DND-41 (cell line): Measurements from ENCODE around the gene KAZN.

Experiments
- ATAC-seq: fragments of 200-7000 bp; cut with Tn5 transposase; 3 replicates; pipeline ENCODE4 v1.9.1; 2021; ENCODE audit warnings: low read depth; ENCODE audit not compliant: insufficient read depth
- DNase-seq: peaks from one replicate; pipeline ENCODE4 v3.0.0-alpha.2; 2020
- H2AFZ ChIP-seq: 2 replicates; pipeline ENCODE4 v1.6.0; 2012; ENCODE audit warnings: low read depth, low read length
- H3K27ac ChIP-seq: 2 replicates; pipeline ENCODE4 v1.5.1; 2012; ENCODE audit warnings: low read length, inconsistent platforms
- H3K27me3 ChIP-seq: fragments of 200-600 bp; sonication (generic); 2 replicates; pipeline ENCODE4 v1.6.0; 2012; ENCODE audit warnings: low read length, mild to moderate bottlenecking, inconsistent platforms; ENCODE audit not compliant: insufficient read depth, poor library complexity
- H3K36me3 ChIP-seq: 2 replicates; pipeline ENCODE4 v1.5.1; 2012; ENCODE audit warnings: low read length, inconsistent platforms; ENCODE audit not compliant: insufficient read depth
- H3K4me1 ChIP-seq: 2 replicates; pipeline ENCODE4 v1.5.1; 2012; ENCODE audit warnings: mild to moderate bottlenecking, low read length; ENCODE audit not compliant: insufficient read depth
- H3K4me2 ChIP-seq: 2 replicates; pipeline ENCODE4 v1.6.0; 2012; ENCODE audit warnings: mild to moderate bottlenecking, moderate library complexity, low read length, inconsistent platforms; ENCODE audit not compliant: insufficient read depth
- H3K4me3 ChIP-seq, 2 experiments: fragments of 200-600 bp in 1 of 2; shearing (Covaris generic) in 1 of 2; 2 replicates each; pipeline ENCODE4 v1.5.1; 2012 to 2016; ENCODE audit warnings: inconsistent platforms in 2 of 2, low read length in 2 of 2, mild to moderate bottlenecking in 2 of 2, low read depth in 1 of 2, moderate library complexity in 1 of 2
- H3K79me2 ChIP-seq: 2 replicates; pipeline ENCODE4 v1.6.0; 2012; ENCODE audit warnings: low read length, inconsistent platforms; ENCODE audit not compliant: insufficient read depth
- H3K9ac ChIP-seq: 2 replicates; pipeline ENCODE4 v1.6.0; 2012; ENCODE audit warnings: low read depth, mild to moderate bottlenecking, inconsistent platforms, low read length, moderate library complexity
- H3K9me3 ChIP-seq: 2 replicates; pipeline ENCODE4 v1.5.1; 2012; ENCODE audit warnings: low read length, moderate library complexity, mild to moderate bottlenecking, inconsistent platforms; ENCODE audit not compliant: insufficient read depth, severe bottlenecking
- H4K20me1 ChIP-seq: 2 replicates; pipeline ENCODE4 v1.6.0; 2012; ENCODE audit warnings: low read length; ENCODE audit not compliant: insufficient read depth
- EZH2 ChIP-seq: IDR thresholded peaks from 3 replicates; pipeline ENCODE4 v1.6.1; 2012; ENCODE audit warnings: borderline replicate concordance, low read depth, mild to moderate bottlenecking, moderate library complexity, low read length, inconsistent platforms; ENCODE audit not compliant: severe bottlenecking
- TF ChIP-seq, protein P1 (sequence below): IDR thresholded peaks from 2 replicates; pipeline ENCODE4 v1.5.1; 2012; ENCODE audit warnings: borderline replicate concordance, low read length, moderate library complexity, mild to moderate bottlenecking; ENCODE audit not compliant: poor library complexity, severe bottlenecking; ENCODE audit errors: extremely low read depth

KAZN gene

DNA sequence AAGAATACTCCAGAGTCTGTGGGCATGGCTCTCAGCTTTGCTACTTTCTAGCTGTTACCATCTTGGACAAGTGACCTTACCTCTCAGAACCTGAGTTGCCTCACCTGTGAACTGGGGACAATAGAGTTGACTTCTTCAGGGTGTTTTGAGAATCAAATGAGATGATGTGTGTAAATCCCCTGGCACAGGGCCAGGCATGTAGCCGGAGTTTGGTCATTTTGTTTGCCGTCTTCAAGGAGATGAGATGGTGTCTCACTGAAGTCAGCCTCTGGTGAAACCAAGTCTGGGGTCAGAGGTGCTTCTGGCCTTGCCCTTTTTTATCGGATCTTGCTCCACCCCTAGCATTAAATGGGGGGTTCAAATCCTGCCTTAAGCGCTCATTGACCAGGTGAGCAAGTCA lies 405.9 kb downstream of the KAZN start:
- H3K9ac ChIP-seq, result no peak overlapping the region

DNA sequence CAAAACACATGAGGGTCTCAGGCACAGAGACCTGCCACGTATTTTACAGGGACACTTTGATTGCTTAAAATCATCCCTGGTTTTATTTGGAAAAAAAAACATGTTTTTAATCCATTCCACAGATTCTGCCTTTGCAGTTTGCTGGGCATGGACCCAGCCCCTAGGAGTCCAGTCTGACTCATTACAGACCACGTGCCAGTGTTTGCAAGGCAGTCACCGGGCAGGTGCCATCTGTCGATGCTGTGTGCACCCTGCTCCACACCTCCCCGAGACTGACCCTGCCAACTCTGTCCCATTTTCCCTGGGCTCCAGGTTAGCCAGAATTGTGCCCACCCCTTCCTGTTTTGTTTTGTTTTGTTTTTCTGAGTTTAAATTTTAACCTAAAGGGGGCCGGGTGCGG lies 406.6 kb downstream of the KAZN start:
- Histone ChIP-seq H3K79me2 (no peaks in the 10 kb centered on the region), H3K4me2 (no peak overlapping the region), H3K36me3 (no peaks in the 10 kb centered on the region), H3K27ac (no peak overlapping the region), H3K9me3 (no peaks in the 10 kb centered on the region), H3K9ac (no peak overlapping the region), H3K4me1 (no peaks in the 10 kb centered on the region), H4K20me1 (peaks cover 19% of the 10 kb centered on the region), H3K4me3 (no peak overlapping the region), H2AFZ (no peak overlapping the region), H3K27me3 (no peaks in the 10 kb centered on the region)
- DNase-seq (no peak), ATAC-seq (no peak)
- TF ChIP-seq, protein P1, sequence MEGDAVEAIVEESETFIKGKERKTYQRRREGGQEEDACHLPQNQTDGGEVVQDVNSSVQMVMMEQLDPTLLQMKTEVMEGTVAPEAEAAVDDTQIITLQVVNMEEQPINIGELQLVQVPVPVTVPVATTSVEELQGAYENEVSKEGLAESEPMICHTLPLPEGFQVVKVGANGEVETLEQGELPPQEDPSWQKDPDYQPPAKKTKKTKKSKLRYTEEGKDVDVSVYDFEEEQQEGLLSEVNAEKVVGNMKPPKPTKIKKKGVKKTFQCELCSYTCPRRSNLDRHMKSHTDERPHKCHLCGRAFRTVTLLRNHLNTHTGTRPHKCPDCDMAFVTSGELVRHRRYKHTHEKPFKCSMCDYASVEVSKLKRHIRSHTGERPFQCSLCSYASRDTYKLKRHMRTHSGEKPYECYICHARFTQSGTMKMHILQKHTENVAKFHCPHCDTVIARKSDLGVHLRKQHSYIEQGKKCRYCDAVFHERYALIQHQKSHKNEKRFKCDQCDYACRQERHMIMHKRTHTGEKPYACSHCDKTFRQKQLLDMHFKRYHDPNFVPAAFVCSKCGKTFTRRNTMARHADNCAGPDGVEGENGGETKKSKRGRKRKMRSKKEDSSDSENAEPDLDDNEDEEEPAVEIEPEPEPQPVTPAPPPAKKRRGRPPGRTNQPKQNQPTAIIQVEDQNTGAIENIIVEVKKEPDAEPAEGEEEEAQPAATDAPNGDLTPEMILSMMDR, result no peak
- TF ChIP-seq EZH2, result no peak

More for the DNA sequence above, 405.9 kb downstream of the KAZN start:
- Histone ChIP-seq H3K27ac (no peak overlapping the region), H3K9me3 (no peaks in the 10 kb centered on the region), H3K36me3 (no peaks in the 10 kb centered on the region), H2AFZ (no peak overlapping the region), H3K27me3 (no peaks in the 10 kb centered on the region), H3K4me3 (no peak overlapping the region), H3K79me2 (no peaks in the 10 kb centered on the region), H3K4me2 (no peak overlapping the region), H3K4me1 (no peaks in the 10 kb centered on the region), H4K20me1 (peaks cover 22% of the 10 kb centered on the region)
- DNase-seq, result no peak
- TF ChIP-seq, protein P1, result no peak
- TF ChIP-seq EZH2, result no peak
- no peak for ATAC-seq

DNA sequence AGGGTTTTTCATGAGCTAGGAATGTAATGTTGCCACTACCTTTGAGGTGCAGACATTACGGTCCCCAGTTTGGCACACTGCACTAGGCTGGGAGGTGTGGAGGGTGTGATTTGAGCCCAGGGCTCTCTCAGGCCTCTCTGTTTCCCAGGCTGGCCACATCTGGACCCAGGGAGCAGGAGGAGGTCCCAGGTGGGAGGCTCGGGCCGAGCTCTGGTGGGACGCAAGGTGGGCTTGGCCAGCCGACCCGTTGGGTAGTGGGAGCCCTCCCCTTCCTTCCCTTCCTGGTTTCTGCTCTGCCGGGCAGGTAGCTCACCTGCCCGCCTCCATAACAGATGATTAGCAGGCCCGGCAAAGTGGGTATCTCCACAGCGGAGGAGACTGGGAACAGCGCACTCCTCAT lies 408.9 kb downstream of the KAZN start:
- no peak for TF ChIP-seq EZH2
- TF ChIP-seq, protein P1, result no peak
- Histone ChIP-seq H3K4me3 (no peak overlapping the region), H3K27me3 (no peaks in the 10 kb centered on the region), H3K4me1 (no peaks in the 10 kb centered on the region), H2AFZ (no peak overlapping the region), H3K79me2 (no peaks in the 10 kb centered on the region), H4K20me1 (peaks cover 18% of the 10 kb centered on the region), H3K4me2 (no peak overlapping the region), H3K36me3 (no peaks in the 10 kb centered on the region), H3K9ac (no peak overlapping the region), H3K9me3 (no peaks in the 10 kb centered on the region), H3K27ac (no peak overlapping the region)
- no peak for DNase-seq
- no peak for ATAC-seq

DNA sequence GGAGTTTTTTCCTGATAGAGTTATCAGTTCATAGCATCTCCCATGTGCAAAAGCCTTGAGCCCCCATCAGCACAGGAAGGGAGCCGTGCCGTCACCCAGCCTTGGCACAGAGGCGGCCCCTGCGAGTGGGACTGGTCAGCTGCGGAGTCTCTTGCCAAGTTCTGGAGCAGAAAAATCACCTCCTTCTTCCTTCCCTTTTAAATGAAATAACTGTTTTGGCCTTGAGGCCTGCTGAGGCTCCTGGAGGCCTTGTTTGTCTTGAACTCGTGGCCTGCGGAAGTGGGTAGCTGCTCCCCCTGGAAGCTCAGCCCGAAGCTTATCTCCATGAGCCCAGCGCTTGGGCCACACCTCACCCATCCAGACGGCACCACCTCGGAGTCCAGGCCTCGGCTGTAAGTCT lies 409.4 kb downstream of the KAZN start:
- H2AFZ ChIP-seq, result no peak overlapping the region
- no peak overlapping the region for H3K4me3 ChIP-seq
- no peaks in the 10 kb centered on the region for H3K9me3 ChIP-seq
- H3K27ac ChIP-seq, result no peak overlapping the region
- DNase-seq, result no peak
- TF ChIP-seq EZH2, result no peak
- TF ChIP-seq, protein P1, result no peak
- H3K79me2 ChIP-seq, result no peaks in the 10 kb centered on the region
- no peaks in the 10 kb centered on the region for H3K36me3 ChIP-seq
- H3K4me2 ChIP-seq, result no peak overlapping the region
- H4K20me1 ChIP-seq, result peaks cover 18% of the 10 kb centered on the region
- no peak overlapping the region for H3K9ac ChIP-seq
- H3K27me3 ChIP-seq, result no peaks in the 10 kb centered on the region
- ATAC-seq, result no peak
- H3K4me1 ChIP-seq, result no peaks in the 10 kb centered on the region
